Activated naive CD8-positive, alpha-beta T cell (primary cell): ENCODE measurements around the gene ZNF747.
A peak's percentile ranks its signal among the peaks of the same experiment; 100 is the strongest.

ENCODE experiments used
- H3K27ac Mint-ChIP-seq: one replicate; pipeline ENCODE4 v1.8.0; 2021; ENCODE audit warnings: mixed read lengths
- H3K27me3 Mint-ChIP-seq: one replicate; pipeline ENCODE4 v1.8.0; 2021; ENCODE audit warnings: mixed read lengths
- H3K36me3 Mint-ChIP-seq: one replicate; pipeline ENCODE4 v1.8.0; 2021; ENCODE audit warnings: mixed read lengths
- H3K4me1 Mint-ChIP-seq: one replicate; pipeline ENCODE4 v1.8.0; 2021; ENCODE audit warnings: low read depth, mixed read lengths
- H3K4me3 Mint-ChIP-seq: one replicate; pipeline ENCODE4 v1.8.0; 2021; ENCODE audit warnings: mild to moderate bottlenecking, mixed read lengths
- H3K9me3 Mint-ChIP-seq: one replicate; pipeline ENCODE4 v1.8.0; 2021; ENCODE audit warnings: low read depth, mixed read lengths

ZNF747 gene

DNA sequence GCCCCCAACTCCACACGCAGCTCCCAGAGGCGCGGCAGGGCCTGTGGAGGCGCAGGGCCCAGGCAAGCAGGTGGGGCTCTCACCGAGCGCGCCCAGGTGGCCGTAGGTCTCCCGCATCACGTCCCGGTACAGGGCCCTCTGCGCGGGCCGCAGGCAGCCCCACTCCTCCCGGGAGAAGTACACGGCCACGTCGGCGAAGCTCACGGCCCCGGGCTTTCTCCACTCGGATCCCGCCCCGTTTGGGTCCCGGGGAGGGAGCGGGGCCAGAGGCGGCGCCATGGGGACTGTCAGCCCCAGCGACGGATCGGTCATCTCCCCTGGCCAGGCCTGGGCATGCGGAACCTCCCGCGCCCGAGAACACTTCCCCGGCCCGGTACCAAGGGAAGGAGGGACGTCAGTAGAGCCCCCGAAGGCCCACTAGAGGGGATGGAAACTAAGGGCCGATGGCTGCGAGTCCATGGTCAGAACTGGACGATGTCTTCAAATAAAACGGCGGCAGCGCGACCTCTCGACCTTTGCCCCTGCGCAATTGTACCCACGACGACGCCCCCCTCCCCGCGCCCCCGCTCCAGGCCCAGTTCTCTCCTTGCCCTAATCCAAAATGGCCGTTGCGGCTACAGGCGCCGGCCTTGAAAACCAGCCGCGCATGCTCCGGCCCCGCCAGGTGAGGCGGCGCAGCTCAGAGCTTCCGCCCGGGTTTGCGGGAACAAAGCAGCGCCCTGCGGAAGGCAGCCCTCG is at the start of gene ZNF747:
Gene ZNF747 (minus strand): TSS at position 491 of the 738 bp plus-strand sequence. CDS start 179 bp downstream, at position 312.
- Mint-ChIP-seq H3K9me3 (no peaks in the 10 kb centered on the region), H3K4me3 (peak within 1 kb of the TSS; percentile 97), H3K27ac (peak within 1 kb of the TSS; percentile 99), H3K36me3 (peaks cover 6% of the 10 kb centered on the region), H3K27me3 (no peaks in the 10 kb centered on the region), H3K4me1 (peaks cover 39% of the 10 kb centered on the region)

DNA sequence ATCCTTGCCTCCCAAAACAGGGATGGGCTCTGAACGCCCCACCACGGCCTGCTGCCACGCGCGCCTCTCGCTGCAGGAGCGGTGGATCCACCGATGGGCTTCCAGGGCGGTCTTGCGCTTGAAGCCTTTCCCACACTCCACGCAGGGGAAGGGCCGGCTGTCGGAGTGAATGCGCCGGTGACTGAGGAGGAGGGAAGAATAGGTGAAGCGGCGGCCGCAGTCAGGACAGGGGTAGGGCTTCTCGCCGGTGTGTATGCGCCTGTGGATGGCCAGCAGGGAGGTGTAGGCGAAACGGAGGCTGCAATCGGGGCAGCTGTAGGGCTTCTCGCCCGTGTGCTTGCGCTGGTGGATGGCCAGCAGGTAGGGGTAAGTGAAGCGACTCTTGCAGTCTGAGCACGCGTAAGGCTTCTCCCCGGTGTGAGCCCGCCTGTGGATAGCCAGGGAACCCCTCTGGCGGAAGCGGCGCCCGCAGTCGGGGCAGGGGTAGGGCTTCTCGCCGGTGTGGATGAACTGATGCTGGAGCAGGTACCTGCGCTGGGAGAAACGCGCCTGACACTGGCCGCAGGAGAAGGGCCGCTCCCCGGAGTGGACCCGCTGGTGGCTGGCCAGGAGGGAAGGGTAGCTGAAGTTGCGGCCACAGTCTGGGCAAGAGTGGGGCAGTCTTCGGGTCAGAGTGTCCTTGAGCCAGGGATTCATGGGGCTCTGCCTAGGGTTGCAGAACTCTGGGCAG is 48.1 kb upstream of the ZNF747 start:
- Mint-ChIP-seq H3K4me1 (peaks cover 28% of the 10 kb centered on the region), H3K27ac (no peak overlapping the region), H3K27me3 (no peaks in the 10 kb centered on the region), H3K9me3 (no peaks in the 10 kb centered on the region), H3K4me3 (no peak overlapping the region), H3K36me3 (peaks cover 2% of the 10 kb centered on the region)

DNA sequence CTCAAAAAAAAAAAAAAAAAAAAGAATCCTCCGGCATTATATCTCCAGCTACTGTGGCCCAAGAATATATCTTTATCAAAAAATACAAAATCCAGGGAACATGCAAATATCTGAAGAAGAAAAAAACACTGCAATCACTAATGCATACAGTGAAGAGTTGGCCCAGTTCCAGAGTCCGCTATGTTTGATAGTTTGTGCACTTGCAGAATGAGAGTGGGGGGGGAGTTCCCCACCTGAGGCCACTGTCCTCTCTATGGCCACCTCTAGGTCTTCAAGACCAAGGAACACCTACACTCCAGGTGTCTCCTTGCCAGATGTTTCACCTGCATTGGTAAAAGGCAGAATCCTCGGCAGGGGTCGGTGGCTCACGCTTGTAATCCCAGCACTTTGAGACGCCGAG is 46.8 kb upstream of the ZNF747 start:
- Mint-ChIP-seq H3K9me3 (no peaks in the 10 kb centered on the region), H3K27me3 (no peaks in the 10 kb centered on the region)

DNA sequence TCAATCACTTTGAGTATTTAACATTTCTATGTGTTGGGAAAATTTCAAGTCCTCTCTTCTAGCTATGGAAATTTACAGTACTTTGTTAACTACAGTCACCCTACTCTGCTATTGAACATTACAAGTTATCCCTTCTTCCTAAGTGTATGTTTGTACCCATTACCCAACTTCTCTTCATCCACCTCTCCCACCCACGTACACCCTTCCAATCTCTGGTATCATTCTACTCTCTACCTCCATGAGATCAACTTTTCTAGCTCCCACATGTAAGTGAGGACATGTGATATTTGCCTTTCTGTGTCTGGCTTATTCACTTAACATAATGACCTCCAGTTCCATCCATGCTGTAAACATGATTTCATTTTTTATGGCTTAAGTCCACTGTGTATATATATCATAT is 40.0 kb upstream of the ZNF747 start:
- Mint-ChIP-seq H3K4me3 (peak overlapping the region; percentile 11), H3K27ac (no peak overlapping the region), H3K4me1 (peaks cover 14% of the 10 kb centered on the region), H3K27me3 (no peaks in the 10 kb centered on the region), H3K9me3 (no peaks in the 10 kb centered on the region), H3K36me3 (no peaks in the 10 kb centered on the region)

More for the DNA sequence above, 46.8 kb upstream of the ZNF747 start:
- H3K4me1 Mint-ChIP-seq = peaks cover 20% of the 10 kb centered on the region
- H3K4me3 Mint-ChIP-seq = no peak overlapping the region
- peaks cover 2% of the 10 kb centered on the region for H3K36me3 Mint-ChIP-seq
- no peak overlapping the region for H3K27ac Mint-ChIP-seq

DNA sequence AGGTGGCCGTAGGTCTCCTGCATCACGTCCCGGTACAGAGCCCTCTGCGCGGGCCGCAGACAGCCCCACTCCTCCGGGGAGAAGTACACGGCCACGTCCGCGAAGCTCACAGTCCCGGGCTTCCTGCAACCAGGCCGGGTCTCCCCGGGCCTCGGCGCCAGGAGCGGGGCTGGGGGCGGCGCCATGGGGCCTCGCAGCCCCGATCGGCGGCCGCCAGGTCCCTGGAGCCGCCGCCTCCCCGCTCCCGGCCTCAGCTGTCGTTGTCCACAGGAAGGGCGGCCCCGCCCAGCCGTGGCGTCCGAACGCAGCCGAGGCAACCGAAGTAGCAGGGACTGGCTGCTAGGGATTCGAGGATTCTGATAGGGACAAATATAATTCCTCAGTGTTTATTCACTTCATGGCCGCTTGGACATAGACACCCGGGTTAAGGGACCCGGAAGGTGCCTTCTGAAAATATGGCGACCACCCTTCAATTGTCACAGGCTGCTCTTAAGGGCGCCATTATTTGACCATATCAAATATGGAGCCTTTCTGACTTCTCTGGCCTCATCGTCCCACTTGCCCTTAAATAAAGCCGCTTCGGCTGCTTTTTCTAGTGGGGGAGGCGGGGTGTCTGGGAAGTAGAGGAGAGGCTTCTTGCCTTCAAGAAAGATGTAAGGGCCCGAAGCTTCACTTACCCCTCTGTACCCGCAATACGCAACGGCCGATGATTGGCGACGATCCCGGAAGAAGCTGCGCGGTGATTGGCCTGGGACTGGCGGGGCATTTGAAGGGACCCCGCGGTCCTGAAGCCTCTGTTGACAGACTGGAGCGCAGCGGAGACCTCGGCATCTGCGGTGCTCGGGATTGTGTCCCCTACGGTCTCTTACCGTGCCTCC is 37.0 kb upstream of the ZNF747 start, which contains the start of gene ZNF688:
Gene ZNF688 (minus strand): TSS at position 270 of the 878 bp plus-strand sequence. CDS start 85 bp downstream, at position 185.
- peak within 1 kb of the TSS; percentile 93 for H3K4me3 Mint-ChIP-seq
- peak within 1 kb of the TSS; percentile 92 for H3K27ac Mint-ChIP-seq
- H3K9me3 Mint-ChIP-seq = no peaks in the 10 kb centered on the region
- H3K4me1 Mint-ChIP-seq = peaks cover 32% of the 10 kb centered on the region
- H3K36me3 Mint-ChIP-seq = peaks cover 3% of the 10 kb centered on the region
- H3K27me3 Mint-ChIP-seq = no peaks in the 10 kb centered on the region

DNA sequence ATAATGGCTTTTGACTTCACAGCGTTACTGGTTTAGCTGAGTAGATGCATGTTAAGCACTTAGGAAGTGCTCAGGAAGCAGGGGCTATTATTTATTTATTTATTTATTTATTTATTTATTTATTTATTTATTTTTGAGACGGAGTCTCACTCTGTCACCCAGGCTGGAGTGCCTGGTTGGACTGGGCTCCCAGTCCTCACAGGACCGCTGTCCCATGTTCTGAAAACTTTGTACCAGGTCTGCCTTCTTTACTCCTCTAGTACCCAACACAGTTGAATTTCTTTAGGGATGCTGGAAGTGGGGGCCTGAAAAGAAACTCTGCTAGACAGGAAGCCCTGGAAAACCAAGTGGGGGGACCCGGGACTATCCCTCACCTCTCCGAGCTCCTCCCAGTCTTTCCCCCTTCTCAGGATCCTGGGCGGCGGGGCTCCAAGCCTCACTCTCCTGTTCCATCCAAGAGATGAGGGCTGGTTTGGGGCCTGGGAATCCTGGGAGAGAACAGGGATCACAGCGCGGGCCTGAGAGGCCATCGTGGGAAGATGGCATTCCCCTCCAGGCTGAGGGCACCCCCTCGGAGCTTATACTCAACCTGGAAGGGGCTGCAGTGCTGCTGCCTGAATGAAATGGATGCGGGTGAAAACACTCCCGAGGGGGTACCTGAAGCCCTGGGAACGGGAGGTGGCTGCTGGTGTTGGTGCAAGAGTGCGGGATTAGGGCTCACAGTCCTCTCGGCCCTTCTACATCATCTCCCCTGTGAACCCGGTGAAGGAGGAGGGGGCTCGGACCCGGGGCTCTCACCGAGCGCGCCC is 36.2 kb upstream of the ZNF747 start:
- peak overlapping the region; percentile 90 for H3K27ac Mint-ChIP-seq
- peak overlapping the region; percentile 85 for H3K4me3 Mint-ChIP-seq
- H3K9me3 Mint-ChIP-seq = no peaks in the 10 kb centered on the region
- no peaks in the 10 kb centered on the region for H3K27me3 Mint-ChIP-seq
- peaks cover 37% of the 10 kb centered on the region for H3K4me1 Mint-ChIP-seq
- peaks cover 3% of the 10 kb centered on the region for H3K36me3 Mint-ChIP-seq

DNA sequence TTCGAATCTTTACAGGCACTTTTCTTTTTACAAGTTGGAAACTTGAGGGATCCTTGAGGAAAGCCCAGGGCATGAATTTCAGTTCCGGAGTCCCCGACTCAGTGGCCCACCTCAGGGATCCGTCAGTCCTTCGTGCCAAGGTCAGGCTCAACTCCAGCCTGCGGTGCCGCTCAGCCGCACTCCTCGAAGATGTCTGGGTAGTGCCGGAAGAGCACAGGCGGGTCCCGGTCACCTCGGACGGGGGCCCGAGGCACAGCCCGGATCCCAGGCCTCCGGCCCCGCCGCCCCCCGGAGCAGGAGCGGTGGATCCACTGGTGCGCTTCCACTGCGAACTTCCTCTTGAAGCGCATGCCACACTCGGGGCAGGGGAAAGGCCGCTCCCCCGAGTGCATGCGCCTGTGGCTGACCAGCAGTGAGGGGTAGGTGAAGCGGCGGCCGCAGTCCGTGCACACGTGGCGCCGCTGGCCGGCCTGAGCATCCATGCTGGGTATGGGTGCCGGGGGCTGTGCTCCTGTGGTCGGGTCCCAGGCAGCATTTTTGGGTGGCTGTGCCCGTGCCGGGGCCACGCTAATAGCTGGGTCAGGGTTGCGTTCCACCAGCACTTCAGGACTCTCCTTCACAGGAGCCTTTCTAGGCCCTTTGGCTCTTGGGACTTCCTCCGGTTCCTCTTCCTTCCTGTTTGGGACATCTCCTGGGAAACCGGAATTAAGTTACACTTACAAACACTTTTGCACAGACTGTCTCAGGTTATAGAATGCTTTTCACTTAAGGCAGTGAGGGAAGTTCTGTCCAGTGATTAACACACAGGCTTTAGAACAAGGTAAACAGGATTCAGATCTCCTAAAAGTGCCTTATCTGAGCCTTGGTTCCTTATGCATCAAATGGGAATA is 35.3 kb upstream of the ZNF747 start:
- H3K27me3 Mint-ChIP-seq = no peaks in the 10 kb centered on the region
- H3K4me3 Mint-ChIP-seq = peak overlapping the region; percentile 42
- peaks cover 37% of the 10 kb centered on the region for H3K4me1 Mint-ChIP-seq
- H3K36me3 Mint-ChIP-seq = peaks cover 3% of the 10 kb centered on the region
- H3K27ac Mint-ChIP-seq = no peak overlapping the region
- H3K9me3 Mint-ChIP-seq = no peaks in the 10 kb centered on the region

DNA sequence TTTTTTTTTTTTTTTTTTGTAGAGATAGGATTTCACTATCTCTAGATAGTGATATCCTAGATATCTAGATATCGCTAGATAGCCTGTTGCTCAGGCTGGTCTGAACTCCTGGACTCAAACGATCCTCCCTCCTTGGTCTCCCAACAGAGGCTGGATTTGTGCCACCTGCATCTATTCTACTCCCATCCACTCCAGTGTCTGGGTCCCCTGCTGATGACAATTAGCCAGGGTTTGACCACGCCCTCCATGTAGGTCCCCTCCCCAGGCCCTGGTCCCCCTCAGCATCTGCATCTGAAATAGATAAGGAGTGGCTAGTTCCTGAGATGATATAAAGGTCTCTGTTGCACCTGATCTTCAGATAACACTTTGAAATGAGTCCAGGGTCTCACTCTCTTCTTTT is 34.6 kb upstream of the ZNF747 start:
- Mint-ChIP-seq H3K36me3 (peaks cover 3% of the 10 kb centered on the region), H3K27me3 (no peaks in the 10 kb centered on the region), H3K27ac (peak overlapping the region; percentile 61), H3K4me3 (no peak overlapping the region), H3K4me1 (peaks cover 37% of the 10 kb centered on the region), H3K9me3 (no peaks in the 10 kb centered on the region)

DNA sequence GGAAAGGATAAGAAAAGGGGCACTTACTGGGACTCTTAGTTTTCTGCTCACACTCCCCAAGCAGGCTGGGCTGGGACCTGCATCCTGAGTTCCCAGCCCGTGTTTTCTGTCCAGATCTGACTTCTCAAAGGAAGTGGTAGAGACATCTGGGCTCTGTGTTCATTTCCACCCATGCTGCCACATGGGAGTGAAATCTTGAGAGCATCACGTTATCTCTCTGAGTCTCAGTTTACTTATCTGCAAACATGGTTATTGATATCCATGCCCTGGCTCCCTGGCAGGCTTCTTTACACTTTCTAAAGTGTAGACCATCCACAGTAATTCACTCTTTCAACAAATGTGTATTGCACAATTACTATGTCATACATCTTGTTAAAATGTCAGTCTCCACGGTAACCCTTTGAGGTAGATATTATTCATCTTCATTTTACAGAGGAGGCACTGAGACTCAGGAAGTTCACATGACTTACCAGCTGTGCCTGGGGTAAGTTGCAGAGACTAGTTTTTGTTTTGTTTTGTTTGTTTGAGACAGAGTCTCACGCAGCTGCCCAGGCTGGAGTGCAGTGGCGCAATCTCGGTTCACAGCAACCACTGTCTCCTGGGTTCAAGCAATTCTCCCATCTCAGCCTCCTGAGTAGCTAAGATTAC is 33.5 kb upstream of the ZNF747 start:
- peaks cover 36% of the 10 kb centered on the region for H3K4me1 Mint-ChIP-seq
- H3K27ac Mint-ChIP-seq = peak overlapping the region; percentile 95
- no peaks in the 10 kb centered on the region for H3K9me3 Mint-ChIP-seq

DNA sequence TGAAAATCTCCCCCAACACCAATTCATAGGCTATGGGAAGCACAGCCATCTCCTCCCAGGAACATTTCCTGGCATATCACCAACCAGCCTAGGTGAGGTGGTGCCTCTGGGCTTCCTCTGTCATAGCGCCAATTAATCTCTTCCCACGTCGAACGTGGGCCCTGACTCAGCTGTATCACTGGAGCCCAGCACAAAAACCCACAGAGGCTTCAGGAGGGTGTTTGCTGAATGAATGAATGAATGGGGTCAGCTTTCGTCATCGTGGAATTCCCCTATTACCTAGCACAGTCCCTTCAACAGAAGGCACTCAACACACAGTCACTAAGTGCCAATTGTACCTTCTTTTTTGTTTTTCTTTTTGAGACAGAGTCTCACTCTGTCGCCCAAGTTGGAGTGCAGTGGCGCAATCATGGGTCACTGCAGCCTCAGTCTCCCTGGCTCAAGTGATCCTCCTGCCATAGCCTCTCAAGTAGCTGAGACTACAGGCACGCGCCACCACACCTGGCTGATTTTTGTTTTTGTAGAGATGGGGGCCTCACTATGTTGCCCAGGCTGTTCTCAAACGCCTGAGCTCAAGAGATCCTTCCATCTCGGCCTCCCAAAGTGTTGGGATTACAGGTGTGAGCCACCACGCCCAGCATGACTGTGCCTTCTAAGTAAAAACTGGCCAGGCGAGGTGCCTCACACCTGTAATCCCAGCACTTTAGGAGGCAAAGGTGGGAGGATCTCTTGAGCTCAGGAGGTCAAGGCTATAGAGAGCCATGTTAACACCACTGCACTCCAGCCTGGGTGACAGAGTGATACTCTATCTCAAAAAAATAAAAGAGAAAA is 32.7 kb upstream of the ZNF747 start:
- Mint-ChIP-seq H3K27ac (peak overlapping the region; percentile 95), H3K27me3 (no peaks in the 10 kb centered on the region), H3K4me3 (peak overlapping the region; percentile 79), H3K9me3 (no peaks in the 10 kb centered on the region), H3K36me3 (peaks cover 3% of the 10 kb centered on the region), H3K4me1 (peaks cover 35% of the 10 kb centered on the region)

More for the DNA sequence above, 33.5 kb upstream of the ZNF747 start:
- H3K36me3 Mint-ChIP-seq = peaks cover 3% of the 10 kb centered on the region
- H3K4me3 Mint-ChIP-seq = peak overlapping the region; percentile 79
- no peaks in the 10 kb centered on the region for H3K27me3 Mint-ChIP-seq

DNA sequence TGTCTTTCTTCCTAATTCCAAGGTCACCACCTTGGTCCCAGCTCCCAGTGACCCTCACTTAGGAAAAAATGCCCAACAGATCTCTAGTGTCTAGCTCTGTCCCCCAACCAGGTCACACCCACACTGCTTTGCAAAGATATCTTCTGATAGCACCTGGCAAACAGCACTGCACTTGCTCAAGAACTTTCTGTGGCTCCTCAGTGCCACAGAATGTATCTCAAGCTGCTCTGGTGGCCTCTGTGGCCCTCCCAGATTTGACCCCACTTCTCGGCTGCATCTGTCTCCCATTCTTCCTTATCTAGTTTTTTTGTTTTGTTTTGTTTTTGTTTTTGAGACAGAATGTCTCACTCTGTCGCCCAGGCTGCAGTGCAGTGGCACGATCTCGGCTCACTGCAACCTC is 31.9 kb upstream of the ZNF747 start:
- Mint-ChIP-seq H3K4me3 (no peak overlapping the region), H3K27ac (peak overlapping the region; percentile 90), H3K36me3 (peaks cover 3% of the 10 kb centered on the region), H3K4me1 (peaks cover 31% of the 10 kb centered on the region), H3K27me3 (no peaks in the 10 kb centered on the region), H3K9me3 (no peaks in the 10 kb centered on the region)

DNA sequence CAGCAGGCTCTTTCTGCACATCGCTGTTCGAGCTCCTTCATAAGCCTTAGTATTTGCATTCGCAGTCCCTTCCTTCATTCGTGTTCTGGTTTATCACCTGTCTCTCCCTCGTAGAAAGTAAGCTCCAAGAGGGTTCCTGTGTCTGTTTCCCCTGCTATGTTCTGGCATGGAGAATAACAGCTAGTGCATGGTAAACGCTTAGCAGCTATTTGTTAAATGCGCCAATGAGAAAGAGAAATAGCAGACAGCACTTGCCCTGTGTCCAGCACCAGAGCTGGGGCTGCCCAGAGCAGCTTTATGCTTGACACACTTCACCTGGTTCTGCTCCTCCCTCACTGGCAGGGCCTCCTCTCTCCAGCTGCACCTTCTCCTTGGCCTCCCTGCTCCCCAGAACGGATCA is 31.3 kb upstream of the ZNF747 start:
- Mint-ChIP-seq H3K4me1 (peaks cover 33% of the 10 kb centered on the region), H3K36me3 (peaks cover 3% of the 10 kb centered on the region), H3K9me3 (no peaks in the 10 kb centered on the region), H3K4me3 (no peak overlapping the region), H3K27ac (no peak overlapping the region), H3K27me3 (no peaks in the 10 kb centered on the region)
